HUES6 (cell line): ENCODE results near the gene CHAT.

ENCODE experiments used
- H3K27ac ChIP-seq: 2 replicates; pipeline ENCODE4 v1.7.0; 2013; ENCODE audit warnings: low read depth, mild to moderate bottlenecking, low read length, inconsistent platforms
- H3K27me3 ChIP-seq: 2 replicates; pipeline ENCODE4 v1.6.1; 2013; ENCODE audit warnings: low read length; ENCODE audit not compliant: control insufficient read depth, insufficient read depth
- H3K36me3 ChIP-seq: 2 replicates; pipeline ENCODE4 v1.6.1; 2013; ENCODE audit warnings: low read length; ENCODE audit not compliant: control insufficient read depth, insufficient read depth
- H3K4me1 ChIP-seq: 2 replicates; pipeline ENCODE4 v1.6.1; 2013; ENCODE audit warnings: low read length; ENCODE audit not compliant: control insufficient read depth, insufficient read depth
- H3K4me3 ChIP-seq: 2 replicates; pipeline ENCODE4 v1.5.1; 2013; ENCODE audit warnings: low read depth, low read length
- H3K9ac ChIP-seq: one replicate; pipeline ENCODE4 v1.6.1; 2013; ENCODE audit warnings: mild to moderate bottlenecking, low read length
- H3K9me3 ChIP-seq: 2 replicates; pipeline ENCODE4 v1.6.1; 2013; ENCODE audit warnings: low read depth, low read length; ENCODE audit not compliant: control insufficient read depth, insufficient read depth

Gene CHAT

GRCh38 chr10:49633327-49634068, 19.7 kb downstream of the CHAT start:
- H3K27ac ChIP-seq: no peak overlapping the region
- no peaks in the 10 kb centered on the region for H3K36me3 ChIP-seq
- peaks cover 8% of the 10 kb centered on the region for H3K27me3 ChIP-seq
- no peak overlapping the region for H3K4me3 ChIP-seq
- H3K9ac ChIP-seq: no peak overlapping the region
- peaks cover 6% of the 10 kb centered on the region; the same call in 1 of the 2 replicates for H3K4me1 ChIP-seq
- H3K9me3 ChIP-seq: no peaks in the 10 kb centered on the region

- Histone ChIP-seq H3K36me3 (no peaks in the 10 kb centered on the region), H3K27me3 (peaks cover 8% of the 10 kb centered on the region), H3K4me1 (peaks cover 6% of the 10 kb centered on the region; the same call in 1 of the 2 replicates), H3K9me3 (no peaks in the 10 kb centered on the region), H3K27ac (no peak overlapping the region), H3K9ac (no peak overlapping the region), H3K4me3 (no peak overlapping the region)
Measured at GRCh38 chr10:49634069-49634660, 20.3 kb downstream of the CHAT start.

GRCh38 chr10:49642311-49642710, 28.5 kb downstream of the CHAT start:
- no peaks in the 10 kb centered on the region for H3K36me3 ChIP-seq
- H3K4me3 ChIP-seq: no peak overlapping the region
- H3K9ac ChIP-seq: peak overlapping the region; percentile 4
- no peaks in the 10 kb centered on the region for H3K9me3 ChIP-seq
- H3K4me1 ChIP-seq: no peaks in the 10 kb centered on the region
- peaks cover 8% of the 10 kb centered on the region for H3K27me3 ChIP-seq
- H3K27ac ChIP-seq: no peak overlapping the region

GRCh38 chr10:49643241-49644034, 29.6 kb downstream of the CHAT start:
- H3K36me3 ChIP-seq: no peaks in the 10 kb centered on the region

GRCh38 chr10:49644035-49644646, 30.3 kb downstream of the CHAT start:
- H3K36me3 ChIP-seq: no peaks in the 10 kb centered on the region
- peaks cover 12% of the 10 kb centered on the region for H3K27me3 ChIP-seq

More at GRCh38 chr10:49643241-49644034, 29.6 kb downstream of the CHAT start:
- no peak overlapping the region for H3K4me3 ChIP-seq
- no peaks in the 10 kb centered on the region for H3K4me1 ChIP-seq
- peaks cover 8% of the 10 kb centered on the region for H3K27me3 ChIP-seq
- H3K27ac ChIP-seq: no peak overlapping the region
- no peaks in the 10 kb centered on the region for H3K9me3 ChIP-seq
- no peak overlapping the region for H3K9ac ChIP-seq

GRCh38 chr10:49645417-49645816, 31.6 kb downstream of the CHAT start:
- Histone ChIP-seq H3K4me1 (peaks cover 11% of the 10 kb centered on the region; the same call in 1 of the 2 replicates), H3K36me3 (no peaks in the 10 kb centered on the region), H3K9me3 (no peaks in the 10 kb centered on the region), H3K4me3 (no peak overlapping the region), H3K9ac (no peak overlapping the region), H3K27me3 (peaks cover 13% of the 10 kb centered on the region), H3K27ac (no peak overlapping the region)

More at GRCh38 chr10:49644035-49644646, 30.3 kb downstream of the CHAT start:
- Histone ChIP-seq H3K4me3 (no peak overlapping the region), H3K9me3 (no peaks in the 10 kb centered on the region), H3K4me1 (peaks cover 6% of the 10 kb centered on the region; the same call in 1 of the 2 replicates), H3K9ac (no peak overlapping the region), H3K27ac (no peak overlapping the region)

- H3K27ac ChIP-seq: no peak overlapping the region
- H3K36me3 ChIP-seq: no peaks in the 10 kb centered on the region
- H3K9me3 ChIP-seq: no peaks in the 10 kb centered on the region
- no peak overlapping the region for H3K4me3 ChIP-seq
- peaks cover 13% of the 10 kb centered on the region for H3K27me3 ChIP-seq
- no peak overlapping the region for H3K9ac ChIP-seq
- H3K4me1 ChIP-seq: peaks cover 11% of the 10 kb centered on the region; the same call in 1 of the 2 replicates
Measured at GRCh38 chr10:49645871-49646870, 32.3 kb downstream of the CHAT start.

- Histone ChIP-seq H3K27ac (no peak overlapping the region), H3K27me3 (peaks cover 13% of the 10 kb centered on the region), H3K9ac (no peak overlapping the region)
Measured at GRCh38 chr10:49647554-49647953, 33.7 kb downstream of the CHAT start.

GRCh38 chr10:49647985-49648795, 34.4 kb downstream of the CHAT start:
- Histone ChIP-seq H3K9ac (no peak overlapping the region), H3K27me3 (peaks cover 13% of the 10 kb centered on the region), H3K27ac (no peak overlapping the region), H3K4me3 (no peak overlapping the region), H3K9me3 (no peaks in the 10 kb centered on the region), H3K4me1 (peaks cover 11% of the 10 kb centered on the region; the same call in 1 of the 2 replicates), H3K36me3 (no peaks in the 10 kb centered on the region)

More at GRCh38 chr10:49647554-49647953, 33.7 kb downstream of the CHAT start:
- Histone ChIP-seq H3K36me3 (no peaks in the 10 kb centered on the region), H3K4me3 (no peak overlapping the region), H3K9me3 (no peaks in the 10 kb centered on the region), H3K4me1 (peaks cover 11% of the 10 kb centered on the region; the same call in 1 of the 2 replicates)
